Astrocyte (in vitro differentiated cells and primary cell): ENCODE results near the gene STK39. TPM values are rescaled to one million over a fixed set of nuclear protein-coding genes. Genes with fewer than 3 reads are reported as not detected.

Source experiments
- DNase-seq: peaks from one replicate; pipeline ENCODE4 v3.0.0-alpha.2; 2010; ENCODE audit warnings: low read depth
- FAIRE-seq: peaks from 2 replicates; lab custom pipeline; 2011; peaks lifted over from hg19 to GRCh38; lab: Jason Lieb, UNC
- H2AFZ ChIP-seq: 2 replicates; pipeline ENCODE4 v1.6.0; 2012; ENCODE audit warnings: low read depth, low read length, inconsistent platforms
- H3K27ac ChIP-seq: 2 replicates; pipeline ENCODE4 v1.5.1; 2011; ENCODE audit warnings: low read depth, low read length, inconsistent platforms
- H3K27me3 ChIP-seq: 2 replicates; pipeline ENCODE4 v1.6.0; 2011; ENCODE audit warnings: low read length, inconsistent platforms; ENCODE audit not compliant: insufficient read depth
- H3K36me3 ChIP-seq: 2 replicates; pipeline ENCODE4 v1.5.1; 2011; ENCODE audit warnings: low read length, inconsistent platforms; ENCODE audit not compliant: insufficient read depth
- H3K4me1 ChIP-seq: 2 replicates; pipeline ENCODE4 v1.5.1; 2011; ENCODE audit warnings: low read length, inconsistent platforms; ENCODE audit not compliant: insufficient read depth
- H3K4me2 ChIP-seq: 2 replicates; pipeline ENCODE4 v1.6.0; 2012; ENCODE audit warnings: low read length, inconsistent platforms
- H3K4me3 ChIP-seq: 2 replicates; pipeline ENCODE4 v1.5.1; 2011; ENCODE audit warnings: low read depth, mild to moderate bottlenecking, low read length, inconsistent platforms; ENCODE audit not compliant: insufficient read depth
- H3K79me2 ChIP-seq: 2 replicates; pipeline ENCODE4 v1.6.0; 2012; ENCODE audit warnings: mild to moderate bottlenecking, low read length, inconsistent platforms; ENCODE audit not compliant: insufficient read depth
- H3K9ac ChIP-seq: 2 replicates; pipeline ENCODE4 v1.6.0; 2012; ENCODE audit warnings: mild to moderate bottlenecking, low read length, inconsistent platforms
- H3K9me3 ChIP-seq: 2 replicates; pipeline ENCODE4 v1.5.1; 2012; ENCODE audit warnings: low read depth, mild to moderate bottlenecking, low read length, inconsistent platforms; ENCODE audit not compliant: insufficient read depth
- H4K20me1 ChIP-seq: 2 replicates; pipeline ENCODE4 v1.6.0; 2012; ENCODE audit warnings: low read length, inconsistent platforms; ENCODE audit not compliant: insufficient read depth
- H3K27ac Mint-ChIP-seq: one replicate; pipeline ENCODE4 v1.8.0; 2021; ENCODE audit warnings: mild to moderate bottlenecking, mixed read lengths; ENCODE audit not compliant: unreplicated experiment
- H3K27me3 Mint-ChIP-seq: one replicate; pipeline ENCODE4 v1.8.0; 2021; ENCODE audit warnings: low read depth, mixed read lengths; ENCODE audit not compliant: unreplicated experiment
- H3K36me3 Mint-ChIP-seq: one replicate; pipeline ENCODE4 v1.8.0; 2021; ENCODE audit warnings: low read depth, mixed read lengths; ENCODE audit not compliant: unreplicated experiment
- H3K4me1 Mint-ChIP-seq: one replicate; pipeline ENCODE4 v1.8.0; 2021; ENCODE audit warnings: low read depth, mixed read lengths; ENCODE audit not compliant: unreplicated experiment
- H3K4me3 Mint-ChIP-seq: one replicate; pipeline ENCODE4 v1.8.0; 2021; ENCODE audit warnings: mild to moderate bottlenecking, moderate library complexity, mixed read lengths; ENCODE audit not compliant: unreplicated experiment
- H3K9me3 Mint-ChIP-seq: one replicate; pipeline ENCODE4 v1.8.0; 2021; ENCODE audit warnings: mild to moderate bottlenecking, mixed read lengths; ENCODE audit not compliant: unreplicated experiment
- EZH2 ChIP-seq: IDR thresholded peaks from 2 replicates; pipeline ENCODE4 v1.6.1; 2012; ENCODE audit warnings: mild to moderate bottlenecking, low read length, inconsistent platforms; ENCODE audit not compliant: insufficient read depth
- total RNA-seq: library from RNA; stranded (reverse); gene quantifications from 2 replicates; pipeline ENCODE4 v1.2.1, GENCODE V29; 2021
- TF ChIP-seq, protein P1 (sequence below): IDR thresholded peaks from 2 replicates; pipeline ENCODE4 v1.5.1; 2011; ENCODE audit warnings: low read depth, mild to moderate bottlenecking, inconsistent platforms, low read length, moderate library complexity; ENCODE audit not compliant: insufficient read depth

Gene STK39
- total RNA-seq, 1 donor from 2014 or later: 23.4 TPM

- Mint-ChIP-seq H3K4me1 (peaks cover 12% of the 10 kb centered on the region), H3K9me3 (no peaks in the 10 kb centered on the region), H3K36me3 (no peaks in the 10 kb centered on the region), H3K4me3 (no peak overlapping the region), H3K27ac (no peak overlapping the region), H3K27me3 (no peaks in the 10 kb centered on the region)
- FAIRE-seq: no peak
- peaks cover 4% of the 10 kb centered on the region for H3K36me3 ChIP-seq
- no peaks in the 10 kb centered on the region for H3K27me3 ChIP-seq
- H3K4me2 ChIP-seq: no peak overlapping the region
- H2AFZ ChIP-seq: no peak overlapping the region
- no peak overlapping the region for H3K27ac ChIP-seq
- TF ChIP-seq, protein P1, sequence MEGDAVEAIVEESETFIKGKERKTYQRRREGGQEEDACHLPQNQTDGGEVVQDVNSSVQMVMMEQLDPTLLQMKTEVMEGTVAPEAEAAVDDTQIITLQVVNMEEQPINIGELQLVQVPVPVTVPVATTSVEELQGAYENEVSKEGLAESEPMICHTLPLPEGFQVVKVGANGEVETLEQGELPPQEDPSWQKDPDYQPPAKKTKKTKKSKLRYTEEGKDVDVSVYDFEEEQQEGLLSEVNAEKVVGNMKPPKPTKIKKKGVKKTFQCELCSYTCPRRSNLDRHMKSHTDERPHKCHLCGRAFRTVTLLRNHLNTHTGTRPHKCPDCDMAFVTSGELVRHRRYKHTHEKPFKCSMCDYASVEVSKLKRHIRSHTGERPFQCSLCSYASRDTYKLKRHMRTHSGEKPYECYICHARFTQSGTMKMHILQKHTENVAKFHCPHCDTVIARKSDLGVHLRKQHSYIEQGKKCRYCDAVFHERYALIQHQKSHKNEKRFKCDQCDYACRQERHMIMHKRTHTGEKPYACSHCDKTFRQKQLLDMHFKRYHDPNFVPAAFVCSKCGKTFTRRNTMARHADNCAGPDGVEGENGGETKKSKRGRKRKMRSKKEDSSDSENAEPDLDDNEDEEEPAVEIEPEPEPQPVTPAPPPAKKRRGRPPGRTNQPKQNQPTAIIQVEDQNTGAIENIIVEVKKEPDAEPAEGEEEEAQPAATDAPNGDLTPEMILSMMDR: no peak
- TF ChIP-seq EZH2: no peak
- peaks cover 58% of the 10 kb centered on the region for H4K20me1 ChIP-seq
- DNase-seq: no peak
- peaks cover 67% of the 10 kb centered on the region for H3K79me2 ChIP-seq
- H3K4me1 ChIP-seq: peaks cover 8% of the 10 kb centered on the region
- H3K4me3 ChIP-seq: no peak overlapping the region
- H3K9ac ChIP-seq: no peak overlapping the region
- H3K9me3 ChIP-seq: no peaks in the 10 kb centered on the region
Measured at GRCh38 chr2:168180914-168181313, 66.5 kb downstream of the STK39 start.

DNA sequence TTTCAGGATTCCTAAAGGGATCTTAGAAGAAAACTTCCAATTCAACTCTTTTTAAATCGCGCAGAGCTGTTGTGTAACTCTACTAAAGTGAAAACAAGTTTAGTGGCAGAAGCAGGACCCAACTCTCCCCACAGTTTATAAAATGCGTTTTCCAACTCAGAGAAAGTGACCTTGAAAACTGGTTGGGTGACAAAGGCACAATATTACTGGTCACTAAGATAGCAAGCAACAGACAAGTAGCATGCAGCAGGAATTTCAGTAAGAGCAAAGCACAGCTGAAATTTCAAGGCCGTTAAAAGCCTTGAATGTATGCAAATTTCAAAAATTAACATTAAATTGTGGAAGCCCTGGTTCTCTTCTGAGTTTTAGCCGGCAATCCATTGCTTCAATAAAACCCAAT is 66.9 kb downstream of the STK39 start:
- H3K27ac ChIP-seq: no peak overlapping the region
- peaks cover 55% of the 10 kb centered on the region for H4K20me1 ChIP-seq
- no peak overlapping the region for H3K4me2 ChIP-seq
- H3K27me3 ChIP-seq: no peaks in the 10 kb centered on the region
- Mint-ChIP-seq H3K4me1 (peaks cover 10% of the 10 kb centered on the region), H3K27me3 (no peaks in the 10 kb centered on the region), H3K27ac (no peak overlapping the region), H3K9me3 (no peaks in the 10 kb centered on the region), H3K36me3 (no peaks in the 10 kb centered on the region), H3K4me3 (no peak overlapping the region)
- H3K9me3 ChIP-seq: no peaks in the 10 kb centered on the region
- H2AFZ ChIP-seq: no peak overlapping the region
- peaks cover 8% of the 10 kb centered on the region for H3K4me1 ChIP-seq
- DNase-seq (no peak), FAIRE-seq (peak; percentile 41)
- H3K79me2 ChIP-seq: peaks cover 63% of the 10 kb centered on the region
- no peak overlapping the region for H3K4me3 ChIP-seq
- no peak for TF ChIP-seq EZH2
- TF ChIP-seq, protein P1: no peak
- H3K36me3 ChIP-seq: peaks cover 4% of the 10 kb centered on the region
- no peak overlapping the region for H3K9ac ChIP-seq

GRCh38 chr2:168179592-168179991 is 67.8 kb downstream of the STK39 start:
- H3K4me1 ChIP-seq: no peaks in the 10 kb centered on the region
- Mint-ChIP-seq H3K4me1 (peaks cover 2% of the 10 kb centered on the region), H3K9me3 (no peaks in the 10 kb centered on the region), H3K27ac (no peak overlapping the region), H3K27me3 (no peaks in the 10 kb centered on the region), H3K4me3 (no peak overlapping the region), H3K36me3 (no peaks in the 10 kb centered on the region)
- no peak overlapping the region for H3K4me2 ChIP-seq
- FAIRE-seq (no peak), DNase-seq (no peak)
- no peak overlapping the region for H3K27ac ChIP-seq
- H3K9me3 ChIP-seq: no peaks in the 10 kb centered on the region
- H3K79me2 ChIP-seq: peaks cover 63% of the 10 kb centered on the region
- H3K27me3 ChIP-seq: no peaks in the 10 kb centered on the region
- H3K4me3 ChIP-seq: no peak overlapping the region
- peaks cover 47% of the 10 kb centered on the region for H4K20me1 ChIP-seq
- H2AFZ ChIP-seq: no peak overlapping the region
- no peak for TF ChIP-seq EZH2
- TF ChIP-seq, protein P1: no peak
- H3K36me3 ChIP-seq: peaks cover 4% of the 10 kb centered on the region
- H3K9ac ChIP-seq: no peak overlapping the region
